Astrocyte of the cerebellum (primary cell): ENCODE measurements around the gene MAMLD1.
"Not testable (repeated sequence)": the region's sequence is repeated elsewhere in the genome, so short reads cannot be mapped to it uniquely, and the experiment has no call there.

Source experiments
- DNase-seq: peaks from one replicate; pipeline ENCODE4 v3.0.0-alpha.2; 2011; ENCODE audit warnings: low read depth
- H3K4me3 ChIP-seq: 2 replicates; pipeline ENCODE4 v1.5.1; 2011; ENCODE audit warnings: mild to moderate bottlenecking, low read depth, low read length, moderate library complexity
- CTCF ChIP-seq: IDR thresholded peaks from 2 replicates; pipeline ENCODE4 v1.5.1; 2012; ENCODE audit warnings: low read length, low read depth, moderate library complexity, mild to moderate bottlenecking; ENCODE audit errors: missing control alignments
- in situ Hi-C: cut with HindIII; loops from 2 replicates; pipeline ENCODE4 v1.10.0; 2017; ENCODE audit warnings: low sequenced_read_pairs

The MAMLD1 gene

GRCh38 chrX:150337026-150337425, 26.1 kb upstream of the MAMLD1 start:
- in situ Hi-C loops, result no loop called here
- DNase-seq, result no peak
- no peak overlapping the region for H3K4me3 ChIP-seq
- no peak for TF ChIP-seq CTCF

- no peak for DNase-seq
- no peak for TF ChIP-seq CTCF
- in situ Hi-C loops, result no loop called here
- no peak overlapping the region for H3K4me3 ChIP-seq
Observed at GRCh38 chrX:150337536-150337935, 25.6 kb upstream of the MAMLD1 start.

GRCh38 chrX:150338615-150339014, 24.5 kb upstream of the MAMLD1 start:
- in situ Hi-C loops, result no loop called here
- no peak for DNase-seq
- no peak for TF ChIP-seq CTCF
- no peak overlapping the region for H3K4me3 ChIP-seq

- DNase-seq, result no peak
- H3K4me3 ChIP-seq, result no peak overlapping the region
- no peak for TF ChIP-seq CTCF
- in situ Hi-C loops, result no loop called here
Observed at GRCh38 chrX:150339736-150340135, 23.4 kb upstream of the MAMLD1 start.

- H3K4me3 ChIP-seq, in situ Hi-C loops, DNase-seq: not testable (repeated sequence)
Observed at GRCh38 chrX:150340326-150340725, 22.8 kb upstream of the MAMLD1 start.

- in situ Hi-C loops, result no loop called here
- H3K4me3 ChIP-seq, result no peak overlapping the region
- TF ChIP-seq CTCF, result no peak
- DNase-seq, result no peak
Observed at GRCh38 chrX:150347471-150347870, 15.6 kb upstream of the MAMLD1 start.

GRCh38 chrX:150348365-150348764, 14.8 kb upstream of the MAMLD1 start:
- no peak overlapping the region for H3K4me3 ChIP-seq
- TF ChIP-seq CTCF, result no peak
- in situ Hi-C loops, result no loop called here
- DNase-seq, result no peak
